ENCODE measurements around the gene THOC2. TPM values are rescaled to one million over a fixed set of nuclear protein-coding genes. Genes with fewer than 3 reads are reported as not detected.

The THOC2 gene
- total and polyA plus RNA-seq, 2 donors from 2014 or later: 18.8 to 66.6 TPM

DNA sequence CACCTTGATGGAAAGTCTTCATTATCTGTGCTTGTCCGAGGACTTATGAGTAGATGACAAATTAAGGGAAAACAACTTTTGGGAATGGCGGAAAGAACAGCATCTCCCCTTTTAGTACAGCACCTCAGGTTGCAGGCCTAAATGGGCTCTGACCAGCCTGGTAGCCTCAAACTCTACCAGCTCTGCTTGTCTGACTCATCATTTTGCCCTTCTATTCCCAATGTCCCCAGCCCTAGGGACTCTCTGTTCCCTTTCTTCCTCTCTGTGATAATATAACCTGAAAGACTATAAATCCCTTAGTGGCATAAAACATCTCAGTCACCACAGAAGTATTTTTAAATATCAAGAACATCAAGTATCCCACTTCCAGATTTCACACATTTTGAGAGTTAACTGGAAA, 121.9 kb downstream of the THOC2 start:
- intact Hi-C loops (cut with DNase I): no loop called here
- H3K27me3 ChIP-seq (ENCODE audit: control insufficient read depth, insufficient read depth, low read length): no peaks in the 10 kb centered on the region
- H3K9me3 ChIP-seq (ENCODE audit: control insufficient read depth in 2 of 3, insufficient read depth in 1 of 3, low read length in 3 of 3): no peaks in the 10 kb centered on the region
- no peak overlapping the region for H3K27ac ChIP-seq (ENCODE audit: low read depth in 2 of 2, low read length in 2 of 2)
- no peaks in the 10 kb centered on the region for H3K36me3 ChIP-seq (ENCODE audit: control insufficient read depth in 2 of 3, insufficient read depth in 3 of 3, low read length in 3 of 3)
- H3K4me3 ChIP-seq (ENCODE audit: low read length in 3 of 3): no peak overlapping the region
- no peaks in the 10 kb centered on the region for H3K4me1 ChIP-seq (ENCODE audit: control insufficient read depth in 2 of 3, insufficient read depth in 2 of 3, low read depth in 1 of 3, low read length in 3 of 3)
- no peak for FAIRE-seq
- TF ChIP-seq, protein P1, sequence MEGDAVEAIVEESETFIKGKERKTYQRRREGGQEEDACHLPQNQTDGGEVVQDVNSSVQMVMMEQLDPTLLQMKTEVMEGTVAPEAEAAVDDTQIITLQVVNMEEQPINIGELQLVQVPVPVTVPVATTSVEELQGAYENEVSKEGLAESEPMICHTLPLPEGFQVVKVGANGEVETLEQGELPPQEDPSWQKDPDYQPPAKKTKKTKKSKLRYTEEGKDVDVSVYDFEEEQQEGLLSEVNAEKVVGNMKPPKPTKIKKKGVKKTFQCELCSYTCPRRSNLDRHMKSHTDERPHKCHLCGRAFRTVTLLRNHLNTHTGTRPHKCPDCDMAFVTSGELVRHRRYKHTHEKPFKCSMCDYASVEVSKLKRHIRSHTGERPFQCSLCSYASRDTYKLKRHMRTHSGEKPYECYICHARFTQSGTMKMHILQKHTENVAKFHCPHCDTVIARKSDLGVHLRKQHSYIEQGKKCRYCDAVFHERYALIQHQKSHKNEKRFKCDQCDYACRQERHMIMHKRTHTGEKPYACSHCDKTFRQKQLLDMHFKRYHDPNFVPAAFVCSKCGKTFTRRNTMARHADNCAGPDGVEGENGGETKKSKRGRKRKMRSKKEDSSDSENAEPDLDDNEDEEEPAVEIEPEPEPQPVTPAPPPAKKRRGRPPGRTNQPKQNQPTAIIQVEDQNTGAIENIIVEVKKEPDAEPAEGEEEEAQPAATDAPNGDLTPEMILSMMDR (IDR thresholded peaks at IDR 0.05; ENCODE audit: borderline replicate concordance, extremely low read depth, insufficient read depth): no peak
- no peak overlapping the region for H3K9ac ChIP-seq (ENCODE audit: low read length in 3 of 3)
- no peak for DNase-seq

DNA sequence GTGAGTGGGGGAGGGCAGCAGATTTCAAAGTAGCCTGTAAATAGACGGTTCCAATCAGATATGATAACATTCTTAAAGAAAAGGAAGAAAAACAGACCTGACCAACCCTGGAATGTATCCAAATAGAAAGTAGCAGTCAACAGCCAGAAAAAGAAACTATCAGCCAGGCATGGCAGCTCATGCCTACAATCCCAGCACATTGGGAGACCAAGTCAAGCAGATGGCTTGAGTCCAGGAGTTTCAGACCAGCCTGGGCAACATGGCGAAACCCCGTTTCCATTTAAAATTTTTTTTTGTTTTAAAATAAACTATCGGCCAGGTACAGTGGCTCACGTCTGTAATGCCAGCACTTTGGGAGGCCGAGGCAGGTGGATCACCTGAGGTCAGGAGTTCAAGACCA, 125.0 kb downstream of the THOC2 start:
- H3K27me3 ChIP-seq (ENCODE audit: control insufficient read depth, insufficient read depth, low read length): no peaks in the 10 kb centered on the region
- TF ChIP-seq, protein P1 (IDR thresholded peaks at IDR 0.05; ENCODE audit: borderline replicate concordance, extremely low read depth, insufficient read depth): no peak
- H3K4me3 ChIP-seq (ENCODE audit: low read length in 3 of 3): no peak overlapping the region
- DNase-seq (no peak), FAIRE-seq (no peak)
- no peak overlapping the region for H3K9ac ChIP-seq (ENCODE audit: low read length in 3 of 3)
- H3K9me3 ChIP-seq (ENCODE audit: control insufficient read depth in 2 of 3, insufficient read depth in 1 of 3, low read length in 3 of 3): no peaks in the 10 kb centered on the region
- H3K27ac ChIP-seq (ENCODE audit: low read depth in 2 of 2, low read length in 2 of 2): no peak overlapping the region
- peaks cover 2 to 4% (median 3%) of the 10 kb centered on the region in 3 donors for H3K36me3 ChIP-seq (ENCODE audit: control insufficient read depth in 2 of 3, insufficient read depth in 3 of 3, low read length in 3 of 3)
- H3K4me1 ChIP-seq (ENCODE audit: control insufficient read depth in 2 of 3, insufficient read depth in 2 of 3, low read depth in 1 of 3, low read length in 3 of 3): no peaks in the 10 kb centered on the region
- intact Hi-C loops (cut with DNase I): no loop called here

GRCh38 chrX:123607270-123607669, 125.6 kb downstream of the THOC2 start:
- Histone ChIP-seq H3K27ac (ENCODE audit: low read depth in 2 of 2, low read length in 2 of 2) (no peak overlapping the region), H3K4me3 (ENCODE audit: low read length in 3 of 3) (no peak overlapping the region), H3K9me3 (ENCODE audit: control insufficient read depth in 2 of 3, insufficient read depth in 1 of 3, low read length in 3 of 3) (no peaks in the 10 kb centered on the region), H3K4me1 (ENCODE audit: control insufficient read depth in 2 of 3, insufficient read depth in 2 of 3, low read depth in 1 of 3, low read length in 3 of 3) (no peaks in the 10 kb centered on the region), H3K36me3 (ENCODE audit: control insufficient read depth in 2 of 3, insufficient read depth in 3 of 3, low read length in 3 of 3) (peaks cover 2 to 4% (median 3%) of the 10 kb centered on the region in 3 donors), H3K27me3 (ENCODE audit: control insufficient read depth, insufficient read depth, low read length) (no peaks in the 10 kb centered on the region), H3K9ac (ENCODE audit: low read length in 3 of 3) (no peak overlapping the region)
- intact Hi-C loops (cut with DNase I): no loop called here
- TF ChIP-seq, protein P1 (IDR thresholded peaks at IDR 0.05; ENCODE audit: borderline replicate concordance, extremely low read depth, insufficient read depth): no peak
- FAIRE-seq (no peak), DNase-seq (no peak)

GRCh38 chrX:123603491-123603890, 129.4 kb downstream of the THOC2 start:
- Histone ChIP-seq H3K36me3 (ENCODE audit: control insufficient read depth in 2 of 3, insufficient read depth in 3 of 3, low read length in 3 of 3) (peaks cover 2 to 4% (median 3%) of the 10 kb centered on the region in 3 donors), H3K9ac (ENCODE audit: low read length in 3 of 3) (no peak overlapping the region), H3K9me3 (ENCODE audit: control insufficient read depth in 2 of 3, insufficient read depth in 1 of 3, low read length in 3 of 3) (no peaks in the 10 kb centered on the region), H3K4me3 (ENCODE audit: low read length in 3 of 3) (no peak overlapping the region), H3K4me1 (ENCODE audit: control insufficient read depth in 2 of 3, insufficient read depth in 2 of 3, low read depth in 1 of 3, low read length in 3 of 3) (no peaks in the 10 kb centered on the region), H3K27ac (ENCODE audit: low read depth in 2 of 2, low read length in 2 of 2) (no peak overlapping the region), H3K27me3 (ENCODE audit: control insufficient read depth, insufficient read depth, low read length) (no peaks in the 10 kb centered on the region)
- intact Hi-C loops (cut with DNase I): no loop called here
- TF ChIP-seq, protein P1 (IDR thresholded peaks at IDR 0.05; ENCODE audit: borderline replicate concordance, extremely low read depth, insufficient read depth): no peak
- DNase-seq (no peak), FAIRE-seq (no peak)
